ENCODE measurements around the gene CEP19. TPM values are rescaled to one million over a fixed set of nuclear protein-coding genes. Genes with fewer than 3 reads are reported as not detected.
"Not testable (repeated sequence)": the region's sequence is repeated elsewhere in the genome, so short reads cannot be mapped to it uniquely, and the experiment has no call there.

Gene CEP19
- total and polyA plus RNA-seq, 8 donors = 3.0 to 4.7 (median 3.5) TPM

GRCh38 chr3:196753201-196753600 is 41.2 kb upstream of the CEP19 start:
- Histone ChIP-seq H3K27me3 (no peaks in the 10 kb centered on the region), H3K4me1 (peaks cover 0 to 45% of the 10 kb centered on the region in 2 donors), H3K9me3 (peaks cover 0 to 18% of the 10 kb centered on the region in 2 donors), H3K4me3 (no peak overlapping the region), H3K36me3 (peaks cover 0 to 27% of the 10 kb centered on the region in 2 donors), H3K27ac (no peak overlapping the region)
- ATAC-seq (no peak), DNase-seq (no peak)
- intact Hi-C loops (cut with DNase I) = no loop called here
- no peak for TF ChIP-seq CTCF (IDR thresholded peaks at IDR 0.05)

GRCh38 chr3:196749125-196749524 is 37.1 kb upstream of the CEP19 start:
- H3K4me3 ChIP-seq = no peak overlapping the region
- peak; percentile 27 for ATAC-seq
- no peaks in the 10 kb centered on the region for H3K27me3 ChIP-seq
- no peak overlapping the region for H3K27ac ChIP-seq
- TF ChIP-seq CTCF (IDR thresholded peaks at IDR 0.05) = no peak
- DNase-seq = no peak
- H3K9me3 ChIP-seq = no peaks in the 10 kb centered on the region
- peaks cover 0 to 34% of the 10 kb centered on the region in 2 donors for H3K4me1 ChIP-seq
- intact Hi-C loops (cut with DNase I) = no loop called here
- peaks cover 0 to 8% of the 10 kb centered on the region in 2 donors for H3K36me3 ChIP-seq

GRCh38 chr3:196743569-196743968 is 31.5 kb upstream of the CEP19 start:
- H3K9me3 ChIP-seq; H3K27ac ChIP-seq; H3K4me3 ChIP-seq; ATAC-seq; DNase-seq; intact Hi-C loops (cut with DNase I); H3K27me3 ChIP-seq; H3K36me3 ChIP-seq: not testable (repeated sequence)
- H3K4me1 ChIP-seq = peaks cover 7 to 52% of the 10 kb centered on the region in 2 donors

- TF ChIP-seq CTCF (IDR thresholded peaks at IDR 0.05) = no peak
- Histone ChIP-seq H3K9me3 (no peaks in the 10 kb centered on the region), H3K27ac (peak overlapping the region; percentile 98 to 99), H3K4me3 (peak overlapping the region; percentile 77 to 84), H3K4me1 (peaks cover 7 to 44% of the 10 kb centered on the region in 2 donors), H3K27me3 (no peaks in the 10 kb centered on the region), H3K36me3 (no peaks in the 10 kb centered on the region)
- DNase-seq = no peak
- ATAC-seq = no peak
- intact Hi-C loops (cut with DNase I) = no loop called here
Observed at GRCh38 chr3:196741249-196741889, 29.3 kb upstream of the CEP19 start.

- Histone ChIP-seq H3K27ac (peak overlapping the region; percentile 98 to 99), H3K4me3 (peak overlapping the region; percentile 77 to 84), H3K9me3 (no peaks in the 10 kb centered on the region), H3K27me3 (no peaks in the 10 kb centered on the region), H3K36me3 (no peaks in the 10 kb centered on the region), H3K4me1 (peaks cover 7 to 44% of the 10 kb centered on the region in 2 donors)
- peak; percentile 18 for ATAC-seq
- intact Hi-C loops (cut with DNase I) = no loop called here
- DNase-seq = peak in 2 of 4 donors; percentile 50 to 68
- TF ChIP-seq CTCF (IDR thresholded peaks at IDR 0.05) = no peak
Observed at GRCh38 chr3:196740481-196741248, 28.6 kb upstream of the CEP19 start.

Data from left lung (tissue), 10 donors.